NCI-H2196 (cell line): ENCODE results near the gene UQCC5.

ENCODE experiments used
- DNase-seq: peaks from one replicate; lab custom pipeline; 2025; ENCODE audit not compliant: unreplicated experiment; lab: John Stamatoyannopoulos, UW

UQCC5 gene

GRCh38 chr3:52532838-52533622 lies 3.4 kb upstream of the UQCC5 start:
- no peak for DNase-seq

DNA sequence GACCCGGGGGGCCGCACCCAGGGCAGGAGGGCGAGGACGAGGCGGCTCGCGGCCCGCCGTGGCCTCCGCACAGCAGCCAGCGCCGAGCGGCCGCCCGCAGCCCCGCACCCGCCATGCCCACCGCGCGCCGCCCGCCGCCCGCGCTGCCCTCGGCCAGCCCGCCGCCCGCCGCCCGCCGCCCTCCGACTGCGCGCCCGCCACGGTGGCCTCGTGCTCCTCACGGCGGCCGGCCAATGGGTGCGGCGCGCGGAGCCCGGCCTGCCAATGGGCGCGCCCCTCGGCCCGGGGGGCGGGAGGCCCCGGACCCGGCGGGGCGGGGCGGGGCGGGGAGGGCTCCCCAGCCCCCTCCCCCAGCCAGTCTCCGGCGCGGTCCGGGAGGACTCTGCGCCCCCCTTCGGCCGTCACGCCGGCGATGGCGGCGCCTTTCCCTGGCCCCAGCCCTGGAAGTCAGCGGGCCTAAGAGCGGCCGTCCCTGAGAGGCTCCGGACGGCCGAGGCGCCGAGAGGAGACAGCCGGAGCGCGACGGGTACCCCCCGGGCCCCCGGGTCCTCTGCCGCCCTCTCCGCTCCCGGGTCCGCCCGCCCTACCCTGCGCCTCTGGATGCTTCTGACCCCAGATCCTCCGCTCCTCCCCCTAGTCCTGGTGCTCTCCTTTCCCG lies 2.7 kb upstream of the UQCC5 start, which contains the start of gene NT5DC2:
NT5DC2 (minus strand) TSS at position 235 of the 658 bp plus-strand sequence; CDS start at position 115, 120 bp downstream.
- DNase-seq, result peak; percentile 57

DNA sequence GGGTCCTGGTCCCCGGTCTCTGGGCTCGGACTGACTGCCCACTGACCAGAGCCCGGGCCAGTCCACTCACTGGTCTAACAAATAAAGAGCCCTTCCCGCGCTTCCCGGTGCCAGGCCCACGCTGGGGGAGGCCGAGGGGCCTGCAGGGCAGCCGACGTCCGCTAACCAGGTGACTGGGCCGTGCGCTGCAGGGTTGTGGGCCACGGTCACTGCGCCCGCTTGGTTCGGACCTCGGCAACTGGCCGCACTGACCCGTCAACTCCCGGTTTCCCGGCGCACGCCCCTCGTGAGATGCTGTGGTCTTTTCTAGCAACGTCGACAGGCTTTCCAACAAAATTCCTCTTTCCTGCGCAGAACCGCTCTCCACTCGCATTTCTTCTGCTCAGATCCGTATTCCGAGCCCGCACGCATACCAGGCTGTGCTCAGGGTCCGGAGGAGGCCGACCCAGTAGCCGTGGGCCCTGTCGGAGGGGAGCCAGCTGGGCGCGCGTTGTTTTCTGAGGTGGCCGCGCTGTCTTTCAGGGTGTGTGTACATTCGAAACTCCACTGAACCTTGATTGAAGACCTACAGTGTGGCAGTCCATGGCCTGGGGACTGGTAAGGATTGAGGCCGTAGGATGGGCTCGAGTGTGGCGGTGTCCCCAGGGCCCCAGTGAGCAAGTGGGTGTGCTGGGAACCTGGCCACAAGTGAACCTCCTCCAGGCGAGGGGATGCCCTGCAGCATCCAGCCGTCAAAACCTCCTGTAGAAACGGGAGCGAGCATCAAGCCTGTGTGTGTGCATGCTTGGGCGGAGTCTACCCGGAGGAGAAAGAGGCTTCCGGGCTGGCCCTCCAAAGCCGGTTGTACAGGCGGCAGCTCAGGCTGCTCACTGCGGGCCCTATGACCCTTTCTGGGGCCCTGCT lies 1.9 kb upstream of the UQCC5 start:
- peak; percentile 37 for DNase-seq

DNA sequence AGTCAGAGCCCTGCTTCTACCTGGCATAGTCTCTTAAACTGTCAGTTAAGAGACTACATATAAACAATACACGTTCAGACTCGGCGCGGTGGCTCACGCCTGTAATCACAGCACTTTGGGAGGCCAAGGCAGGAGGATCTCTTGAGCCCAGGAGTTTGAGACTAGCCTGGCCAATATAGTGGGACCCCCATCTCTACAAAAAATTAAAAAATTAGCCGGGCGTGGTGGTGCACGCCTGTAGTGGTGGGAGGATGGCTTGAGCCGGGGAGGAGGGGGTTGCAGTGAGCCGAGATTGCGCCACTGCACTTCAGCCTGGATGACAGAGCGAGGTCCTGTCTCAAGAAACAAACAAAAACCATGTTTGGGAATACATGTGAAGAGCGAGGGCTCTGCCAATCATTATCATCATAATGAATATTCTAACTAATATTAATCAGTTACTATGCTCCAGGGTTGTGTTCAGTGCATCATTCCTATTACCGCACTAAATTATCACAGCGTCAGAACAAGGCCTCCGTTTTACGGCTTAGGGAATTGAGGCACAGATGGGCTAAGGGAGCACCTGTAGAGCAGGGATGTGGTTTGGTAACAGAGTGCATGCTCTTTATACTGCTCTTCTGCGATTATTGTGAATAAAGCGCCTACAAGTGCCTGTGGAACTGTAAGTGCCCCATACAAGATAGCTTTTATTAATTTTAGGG lies 844 bp upstream of the UQCC5 start:
- DNase-seq, result no peak

- DNase-seq, result no peak
Observed at GRCh38 chr3:52536112-52536368, 365 bp upstream of the UQCC5 start.

DNA sequence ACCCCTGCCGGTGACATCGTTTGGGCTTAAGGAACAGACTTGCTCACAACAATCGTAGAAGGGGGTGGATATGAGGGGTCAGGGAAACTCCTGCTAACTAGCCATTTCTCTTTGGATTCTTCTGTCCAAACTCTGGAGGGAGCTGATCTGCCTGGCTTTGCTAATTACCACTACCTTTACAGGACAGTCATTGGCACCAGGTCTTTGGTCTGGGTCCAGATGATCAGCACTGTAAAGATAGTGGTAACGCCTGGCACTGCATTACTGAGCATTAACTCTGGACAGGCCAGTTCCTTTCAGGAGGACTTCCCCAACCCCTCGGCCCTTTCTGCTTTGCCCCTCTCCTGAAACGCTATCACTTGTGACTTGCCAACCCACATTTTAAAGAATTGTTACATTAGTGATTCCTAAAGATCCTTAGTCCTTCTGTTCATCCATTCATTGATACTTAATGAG lies 788 bp downstream of the UQCC5 start:
- no peak for DNase-seq

DNA sequence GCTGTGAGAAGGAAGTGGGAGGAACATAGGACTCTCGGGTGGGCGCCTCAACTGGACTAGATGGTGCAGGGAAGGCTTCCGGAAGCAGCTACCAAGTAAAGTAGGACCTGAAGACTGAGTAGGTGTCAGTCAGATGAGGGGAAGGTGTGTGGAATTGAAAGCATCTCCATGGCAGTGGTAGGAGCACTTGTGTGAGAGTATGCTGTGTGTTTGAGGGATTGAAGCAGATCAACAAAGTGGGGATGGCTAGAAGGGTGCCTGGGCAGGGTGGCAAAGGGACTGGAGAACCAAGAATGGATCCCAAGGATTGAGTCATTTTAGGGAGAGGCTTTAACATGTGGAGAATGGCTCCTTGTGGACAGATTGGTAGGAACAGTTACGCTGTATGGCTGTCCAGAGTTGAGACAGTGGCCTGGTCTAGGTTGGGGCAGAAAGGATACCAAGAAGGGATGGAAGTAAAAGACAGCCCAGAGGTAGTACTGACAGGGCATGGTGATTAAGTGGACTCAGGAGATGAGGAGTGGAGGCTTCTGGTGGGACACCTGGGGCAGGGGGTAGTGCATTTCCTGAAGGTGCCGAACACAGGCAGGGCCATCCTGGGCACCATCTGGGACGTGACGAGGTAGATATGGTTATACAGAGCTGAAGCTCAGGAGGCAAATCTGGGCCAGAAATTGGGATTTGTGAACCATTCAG lies 1.5 kb downstream of the UQCC5 start:
- no peak for DNase-seq

- no peak for DNase-seq
Observed at GRCh38 chr3:52539010-52539653, 2.7 kb downstream of the UQCC5 start.

DNA sequence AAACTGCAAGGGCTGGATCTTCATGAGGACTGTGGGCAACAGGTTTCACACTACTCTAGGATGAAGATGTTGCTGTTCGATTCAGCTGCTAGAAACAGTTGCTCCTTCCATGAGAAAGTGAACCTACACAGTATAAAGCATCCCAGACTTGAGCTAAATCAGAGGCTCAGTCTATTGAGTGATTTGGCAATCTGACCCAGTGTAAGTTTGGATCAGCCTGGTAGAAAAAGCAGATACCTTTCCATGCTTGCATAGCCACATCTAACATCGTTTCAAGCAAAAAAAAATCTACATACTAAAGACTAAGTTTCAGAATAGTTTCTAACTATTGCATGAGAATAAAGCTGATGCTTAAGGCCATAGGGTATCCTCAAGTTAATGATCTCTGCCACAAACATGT lies 4.6 kb downstream of the UQCC5 start:
- no peak for DNase-seq

DNA sequence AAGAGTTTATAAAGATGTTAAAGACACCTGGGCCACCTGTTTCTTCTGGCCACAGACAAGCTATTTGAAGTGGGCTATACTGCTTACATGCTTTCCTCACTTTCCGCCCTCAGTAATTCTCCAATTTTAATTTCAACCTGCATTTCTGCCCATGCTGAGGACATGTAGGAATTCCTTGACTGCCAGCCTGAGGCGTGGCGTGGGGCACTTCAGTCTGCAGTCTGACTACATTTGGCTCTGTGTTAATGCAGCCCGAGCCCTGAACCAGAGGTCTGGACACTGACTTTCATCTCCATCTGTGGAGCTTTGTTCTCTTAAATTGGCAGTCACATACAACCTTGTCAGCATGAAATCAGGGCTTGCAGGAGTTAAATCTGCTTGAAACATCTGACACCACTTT lies 8.5 kb downstream of the UQCC5 start:
- DNase-seq, result no peak

GRCh38 chr3:52546111-52546901 lies 9.9 kb downstream of the UQCC5 start:
- no peak for DNase-seq

DNA sequence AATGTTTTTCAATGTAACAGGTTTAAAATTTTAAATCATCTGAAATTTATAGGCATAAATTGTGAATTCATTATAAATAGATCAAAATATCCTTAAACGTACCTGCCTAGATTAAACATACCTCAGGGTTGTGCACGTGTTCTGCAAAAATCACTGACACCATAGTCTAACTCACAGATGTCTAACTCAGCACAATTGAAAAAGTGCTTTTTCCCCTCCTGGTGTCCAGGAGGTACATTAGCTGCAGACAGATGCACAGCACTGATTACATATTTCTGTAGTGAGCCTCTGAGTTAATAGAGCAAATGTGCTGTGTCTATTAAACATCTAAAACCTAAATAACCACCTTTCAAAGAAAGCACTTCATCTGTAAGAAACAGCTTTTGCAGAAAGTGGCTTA lies 10.7 kb downstream of the UQCC5 start:
- DNase-seq, result no peak

GRCh38 chr3:52551118-52551517 lies 14.7 kb downstream of the UQCC5 start:
- no peak for DNase-seq

- DNase-seq, result no peak
Observed at GRCh38 chr3:52552089-52552488, 15.7 kb downstream of the UQCC5 start.

GRCh38 chr3:52554026-52554755 lies 17.8 kb downstream of the UQCC5 start:
- no peak for DNase-seq

DNA sequence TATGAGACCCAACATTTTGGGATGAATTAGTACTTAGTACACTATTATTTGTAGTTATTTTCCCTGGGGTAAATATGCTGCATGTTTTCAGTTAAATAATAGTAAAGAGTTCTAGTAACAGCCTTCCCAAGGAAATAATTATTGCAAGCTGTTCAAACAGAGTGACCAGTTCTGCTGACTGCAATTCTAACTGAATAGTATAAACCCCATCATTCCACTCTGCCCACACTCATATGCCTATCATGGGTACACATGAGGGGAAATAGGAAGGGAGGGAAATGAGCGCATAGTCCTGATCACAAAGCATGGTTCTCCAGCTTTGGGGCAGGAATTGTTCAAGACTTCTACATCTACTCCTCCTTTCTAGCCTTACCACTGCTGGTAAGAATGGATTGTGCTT lies 18.7 kb downstream of the UQCC5 start:
- DNase-seq, result no peak

DNA sequence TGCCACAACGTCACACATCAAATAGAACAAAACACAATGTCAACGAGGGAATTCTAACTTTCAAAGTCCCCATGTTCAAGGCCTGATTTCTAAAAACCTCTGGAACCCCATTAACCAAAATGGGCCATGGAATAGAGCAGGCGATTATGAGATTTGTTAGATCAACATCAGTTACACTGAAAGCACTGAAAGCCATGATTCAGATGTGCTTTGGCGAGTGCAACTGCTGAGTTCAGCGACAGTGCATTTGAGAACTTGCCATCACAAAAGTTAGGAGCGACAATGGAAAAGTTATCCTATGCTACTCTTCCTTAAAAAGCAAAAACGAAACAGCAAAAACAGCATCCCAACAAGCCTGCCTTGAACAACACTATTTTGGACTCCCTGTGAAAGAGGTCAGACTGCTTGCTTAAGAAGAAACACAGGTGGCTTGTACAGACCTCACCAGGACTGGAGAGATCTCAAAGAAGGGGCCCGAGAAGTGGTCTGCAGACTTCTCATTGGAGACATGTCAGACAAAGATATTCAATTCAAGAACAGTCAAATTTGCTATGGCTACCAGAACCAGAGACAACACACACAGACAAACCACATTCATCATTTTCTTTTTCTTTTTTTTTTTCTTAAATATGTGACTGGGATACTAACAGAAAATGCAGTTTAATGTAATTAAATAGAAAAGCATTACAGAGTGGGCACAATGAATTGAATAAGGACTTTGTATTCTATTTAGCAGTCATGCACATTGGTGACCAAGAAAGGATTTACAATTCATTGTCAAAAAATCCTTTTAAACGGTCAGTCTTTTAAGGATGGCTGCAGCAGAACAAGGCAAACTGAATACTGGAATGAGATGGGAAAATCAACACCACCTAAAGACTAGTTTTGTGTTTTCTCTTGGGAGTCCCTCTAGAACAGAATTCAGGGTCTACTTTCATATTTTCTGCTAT lies 20.9 kb downstream of the UQCC5 start:
- DNase-seq, result no peak
